Fibroblast of lung (primary cell): ENCODE results near the gene CCNK.

ENCODE experiments used
- CTCF ChIP-seq, 2 donors: IDR thresholded peaks in 1 of 2; conservative IDR thresholded peaks in 1 of 2; 1 replicate in 1 of 2; 2 replicates in 1 of 2; pipeline ENCODE4 v1.5.1; 2011 to 2012; ENCODE audit warnings: low read length in 2 of 2, control low read depth in 1 of 2, inconsistent platforms in 1 of 2, low read depth in 1 of 2, mild to moderate bottlenecking in 1 of 2
- EZH2 ChIP-seq: IDR thresholded peaks from 2 replicates; pipeline ENCODE4 v1.5.1; 2012; ENCODE audit warnings: low read length, control low read depth, mild to moderate bottlenecking; ENCODE audit errors: missing control alignments

- TF ChIP-seq CTCF (conservative IDR thresholded peaks at IDR 0.05 in 1 of 2, IDR thresholded peaks at IDR 0.05 in 1 of 2; ENCODE audit: low read depth in 1 of 2, low read length in 2 of 2) (no peak), EZH2 (no peak)
Measured at GRCh38 chr14:99463974-99464373, 17.2 kb upstream of the CCNK start.
